Osteoblast (primary cell): ENCODE measurements around the gene REXO5. TPM values are rescaled to one million over a fixed set of nuclear protein-coding genes. Genes with fewer than 3 reads are reported as not detected.

Experiments used
- DNase-seq: peaks from one replicate; pipeline ENCODE4 v3.0.0; 2011; ENCODE audit warnings: low spot score, mixed read lengths; ENCODE audit not compliant: insufficient read length; ENCODE audit errors: missing footprints
- H2AFZ ChIP-seq: 2 replicates; pipeline ENCODE4 v1.6.0; 2011; ENCODE audit warnings: mild to moderate bottlenecking, low read length
- H3K27ac ChIP-seq: 2 replicates; pipeline ENCODE4 v1.5.1; 2011; ENCODE audit warnings: mild to moderate bottlenecking, low read depth, low read length, moderate library complexity
- H3K27me3 ChIP-seq: 2 replicates; pipeline ENCODE4 v1.6.0; 2012; ENCODE audit warnings: mild to moderate bottlenecking, control low read depth, inconsistent platforms, low read length, moderate library complexity; ENCODE audit not compliant: insufficient read depth
- H3K36me3 ChIP-seq: 2 replicates; pipeline ENCODE4 v1.5.1; 2011; ENCODE audit warnings: mild to moderate bottlenecking, low read length, control low read depth, moderate library complexity; ENCODE audit not compliant: insufficient read depth
- H3K4me1 ChIP-seq: 2 replicates; pipeline ENCODE4 v1.5.1; 2011; ENCODE audit warnings: mild to moderate bottlenecking, low read length, control low read depth, moderate library complexity; ENCODE audit not compliant: insufficient read depth
- H3K4me2 ChIP-seq: 2 replicates; pipeline ENCODE4 v1.6.0; 2011; ENCODE audit warnings: mild to moderate bottlenecking, low read length; ENCODE audit not compliant: insufficient read depth
- H3K4me3 ChIP-seq: fragments of 200-600 bp; sonication (generic); 3 replicates; pipeline ENCODE4 v1.5.1; 2012; ENCODE audit warnings: mild to moderate bottlenecking, low read length, inconsistent platforms; ENCODE audit not compliant: insufficient read depth
- H3K79me2 ChIP-seq: 2 replicates; pipeline ENCODE4 v1.6.0; 2012; ENCODE audit warnings: mild to moderate bottlenecking, low read length, control low read depth, inconsistent platforms; ENCODE audit not compliant: insufficient read depth
- H3K9me3 ChIP-seq: 2 replicates; pipeline ENCODE4 v1.5.1; 2011; ENCODE audit warnings: low read depth, low read length, control low read depth
- H4K20me1 ChIP-seq: 2 replicates; pipeline ENCODE4 v1.6.0; 2012; ENCODE audit warnings: mild to moderate bottlenecking, low read length, control low read depth; ENCODE audit not compliant: insufficient read depth
- CTCF ChIP-seq: IDR thresholded peaks from 2 replicates; pipeline ENCODE4 v1.5.1; 2011; ENCODE audit warnings: mild to moderate bottlenecking, low read depth, low read length, moderate library complexity; ENCODE audit errors: extremely low read depth
- total RNA-seq: library from RNA; depleted of rRNA; stranded (reverse); fragments of >200 nt; gene quantifications from 2 replicates; pipeline ENCODE4 v1.2.3, GENCODE V29; 2012

REXO5 gene
- total RNA-seq, 1 donor, result 3.6 TPM

- peaks cover 96% of the 10 kb centered on the region for H3K79me2 ChIP-seq
- peaks cover 23% of the 10 kb centered on the region for H3K36me3 ChIP-seq
- H3K4me1 ChIP-seq, result peaks cover 53% of the 10 kb centered on the region
- no peaks in the 10 kb centered on the region for H3K9me3 ChIP-seq
- no peak overlapping the region for H3K27ac ChIP-seq
- H4K20me1 ChIP-seq, result peaks cover 68% of the 10 kb centered on the region
- H2AFZ ChIP-seq, result no peak overlapping the region
- TF ChIP-seq CTCF, result no peak
- H3K27me3 ChIP-seq, result no peaks in the 10 kb centered on the region
- peak; percentile 6 for DNase-seq
- no peak overlapping the region for H3K4me3 ChIP-seq
- peak overlapping the region; percentile 16 for H3K4me2 ChIP-seq
These were observed 77.4 kb downstream of the REXO5 start for GRCh38 chr16:20883554-20884239.

DNA sequence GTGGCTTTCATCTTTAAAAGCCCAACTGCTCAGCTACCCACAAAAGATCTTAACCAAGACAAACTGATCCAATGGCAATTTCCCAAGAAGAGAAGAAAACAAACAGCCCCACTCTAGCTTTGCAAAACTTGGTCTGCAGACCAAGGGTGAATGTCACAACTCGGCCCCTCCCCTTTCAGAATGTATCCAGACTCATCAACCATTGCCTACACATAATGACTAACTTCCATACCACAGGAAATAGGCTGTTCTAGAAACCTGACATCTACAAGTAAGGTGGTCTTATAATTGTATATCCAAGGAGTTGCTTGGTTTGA, 77.9 kb downstream of the REXO5 start:
- Histone ChIP-seq H3K27ac (no peak overlapping the region), H3K9me3 (no peaks in the 10 kb centered on the region), H4K20me1 (peaks cover 63% of the 10 kb centered on the region), H3K27me3 (no peaks in the 10 kb centered on the region), H3K79me2 (peaks cover 95% of the 10 kb centered on the region), H3K4me2 (peak overlapping the region; percentile 16), H2AFZ (no peak overlapping the region), H3K4me1 (peaks cover 48% of the 10 kb centered on the region), H3K36me3 (peaks cover 20% of the 10 kb centered on the region), H3K4me3 (no peak overlapping the region)
- TF ChIP-seq CTCF, result no peak
- peak; percentile 15 for DNase-seq

- Histone ChIP-seq H4K20me1 (peaks cover 70% of the 10 kb centered on the region), H3K27me3 (no peaks in the 10 kb centered on the region), H3K4me2 (no peak overlapping the region), H3K4me3 (no peak overlapping the region), H3K79me2 (peaks cover 95% of the 10 kb centered on the region), H3K27ac (no peak overlapping the region), H3K36me3 (peaks cover 37% of the 10 kb centered on the region), H3K9me3 (no peaks in the 10 kb centered on the region), H3K4me1 (peaks cover 27% of the 10 kb centered on the region), H2AFZ (no peak overlapping the region)
- no peak for DNase-seq
- TF ChIP-seq CTCF, result no peak
These were observed 80.0 kb downstream of the REXO5 start for GRCh38 chr16:20886320-20886719.

DNA sequence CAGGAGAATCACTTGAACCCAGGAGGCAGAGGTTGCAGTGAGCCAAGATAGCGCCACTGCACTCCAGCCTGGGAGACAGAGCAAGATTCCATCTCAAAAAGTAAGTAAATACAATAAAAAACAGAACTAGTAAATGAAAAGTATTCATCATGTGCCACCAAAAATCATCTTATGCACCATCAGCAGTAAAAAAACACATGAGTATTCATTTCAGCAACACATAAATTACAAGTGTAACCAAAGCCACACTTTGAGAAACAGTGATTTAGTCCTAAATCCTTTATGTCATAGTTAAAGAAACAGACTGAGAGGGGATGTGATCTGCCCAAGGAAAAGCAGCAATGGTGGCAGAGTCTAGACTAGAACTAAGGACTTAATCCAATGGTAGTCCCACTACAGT, 80.9 kb downstream of the REXO5 start:
- peak; percentile 15 for DNase-seq
- Histone ChIP-seq H4K20me1 (peaks cover 79% of the 10 kb centered on the region), H3K4me3 (no peak overlapping the region)

More for the DNA sequence above, 80.9 kb downstream of the REXO5 start:
- Histone ChIP-seq H3K36me3 (peaks cover 46% of the 10 kb centered on the region), H3K4me2 (no peak overlapping the region), H3K27me3 (no peaks in the 10 kb centered on the region), H3K4me1 (peaks cover 20% of the 10 kb centered on the region), H2AFZ (no peak overlapping the region), H3K9me3 (no peaks in the 10 kb centered on the region), H3K27ac (no peak overlapping the region), H3K79me2 (peaks cover 96% of the 10 kb centered on the region)
- TF ChIP-seq CTCF, result no peak
